ENCODE data around the gene SLC25A30.
"Not testable (repeated sequence)": the region's sequence is repeated elsewhere in the genome, so short reads cannot be mapped to it uniquely, and the experiment has no call there.

The SLC25A30 gene

DNA sequence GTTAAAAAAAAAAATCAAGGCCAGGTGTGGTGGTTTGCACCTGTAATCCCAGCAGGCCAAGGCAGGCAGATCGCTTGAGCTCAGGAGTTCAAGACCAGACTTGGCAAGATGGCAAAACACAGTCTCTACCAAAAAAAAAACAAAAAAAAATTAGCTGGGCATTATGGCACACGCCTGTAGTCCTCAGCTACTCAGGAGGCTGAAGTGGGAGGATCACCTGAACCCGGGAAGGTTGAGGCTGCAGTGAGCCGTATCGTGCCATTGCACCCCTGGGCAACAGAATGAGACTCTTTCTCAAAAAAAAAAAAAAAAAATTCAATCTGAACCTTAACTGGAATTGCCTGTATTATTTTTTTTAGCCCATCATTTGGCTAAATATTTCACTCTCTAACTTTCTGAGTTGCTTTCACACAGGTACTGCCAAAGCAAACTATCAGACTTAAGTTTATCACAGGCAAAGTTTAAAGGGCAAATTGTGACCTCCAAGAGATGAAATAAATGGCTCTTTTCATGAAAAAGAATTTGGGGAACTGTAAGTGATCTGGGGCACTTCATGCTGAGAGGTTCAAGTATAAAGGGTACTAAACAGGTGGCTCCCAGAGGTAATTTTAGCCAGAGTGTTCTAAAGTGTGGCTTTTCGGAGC lies 14.7 kb upstream of the SLC25A30 start:
- DNase-seq (ENCODE audit: low spot score), result no peak

DNA sequence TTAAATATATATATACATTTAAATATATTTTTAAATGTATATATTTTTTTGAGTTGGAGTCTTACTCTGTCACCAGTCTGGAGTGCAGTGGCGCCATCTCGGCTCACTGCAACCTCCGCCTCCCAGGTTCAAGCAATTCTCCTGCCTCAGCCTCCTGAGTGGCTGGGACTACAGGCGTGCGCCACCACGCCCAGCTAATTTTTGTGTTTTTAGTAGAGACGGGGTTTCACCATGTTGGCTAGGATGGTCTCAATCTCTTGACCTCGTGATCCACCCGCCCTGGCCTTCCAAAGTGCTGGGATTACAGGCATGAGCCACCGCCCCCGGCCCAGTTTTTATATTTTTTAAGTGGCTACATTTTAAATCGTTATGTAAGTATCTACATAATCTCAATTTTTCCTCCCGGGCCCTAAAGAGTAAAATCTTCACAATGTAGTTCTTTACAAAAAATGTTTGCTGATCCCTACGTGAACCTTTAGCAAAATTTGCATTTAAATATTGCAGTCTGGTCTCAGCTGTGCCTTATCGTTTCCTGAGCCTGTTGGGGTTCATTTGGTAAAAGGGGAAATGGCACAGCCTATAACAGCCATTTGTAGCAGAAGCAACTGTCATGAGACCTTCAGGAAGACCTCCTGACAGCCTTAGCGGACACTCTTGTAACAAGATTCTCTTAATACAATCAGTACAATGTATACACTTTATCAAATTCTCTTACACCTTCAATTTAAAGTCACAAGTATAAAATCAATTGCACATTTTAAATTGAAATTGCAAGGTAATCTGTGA lies 8.1 kb upstream of the SLC25A30 start:
- not testable (repeated sequence) for DNase-seq (ENCODE audit: low spot score)

GRCh38 chr13:45422731-45423292 lies 4.6 kb upstream of the SLC25A30 start:
- DNase-seq (ENCODE audit: low spot score), result no peak

- DNase-seq (ENCODE audit: low spot score), result no peak
Observed at GRCh38 chr13:45419945-45420344, 1.8 kb upstream of the SLC25A30 start.

DNA sequence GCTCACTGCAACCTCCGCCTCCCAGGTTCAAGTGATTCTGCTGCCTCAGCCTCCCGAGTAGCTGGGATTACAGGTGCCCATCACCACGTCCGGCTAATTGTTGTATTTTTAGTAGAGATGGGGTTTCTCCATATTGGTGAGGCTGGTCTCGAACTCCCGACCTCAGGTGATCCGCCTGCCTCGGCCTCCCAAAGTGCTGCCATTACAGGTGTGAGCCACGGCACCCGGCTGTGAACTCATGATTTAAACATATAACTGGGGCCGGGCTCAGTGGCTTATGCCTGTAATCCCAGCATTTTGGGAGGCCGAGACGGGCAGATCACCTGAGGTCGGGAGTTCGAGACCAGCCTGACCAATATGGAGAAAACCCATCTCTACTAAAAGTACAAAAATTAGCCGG lies 1.2 kb upstream of the SLC25A30 start:
- DNase-seq (ENCODE audit: low spot score), result not testable (repeated sequence)

GRCh38 chr13:45416516-45417128 lies 1.6 kb downstream of the SLC25A30 start:
- DNase-seq (ENCODE audit: low spot score), result peak; percentile 25

DNA sequence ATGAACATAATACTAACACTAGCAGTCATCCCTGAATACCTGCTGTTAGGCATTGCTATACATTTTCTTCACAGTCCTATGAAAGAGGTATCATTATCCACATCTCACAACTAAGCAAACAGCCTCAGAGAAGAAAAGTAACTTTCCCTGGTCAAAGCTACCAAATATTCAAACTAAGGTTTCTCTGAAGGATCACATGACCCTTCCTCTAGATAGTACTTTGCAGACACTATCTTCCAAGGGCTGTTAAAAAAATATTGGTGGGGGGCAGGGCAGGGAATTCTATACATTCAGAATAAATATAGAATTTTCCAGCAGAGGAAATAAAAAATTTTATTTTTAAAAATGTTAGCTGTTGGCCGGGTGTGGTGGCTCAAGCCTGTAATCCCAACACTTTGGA lies 3.1 kb downstream of the SLC25A30 start:
- no peak for DNase-seq (ENCODE audit: low spot score)

DNA sequence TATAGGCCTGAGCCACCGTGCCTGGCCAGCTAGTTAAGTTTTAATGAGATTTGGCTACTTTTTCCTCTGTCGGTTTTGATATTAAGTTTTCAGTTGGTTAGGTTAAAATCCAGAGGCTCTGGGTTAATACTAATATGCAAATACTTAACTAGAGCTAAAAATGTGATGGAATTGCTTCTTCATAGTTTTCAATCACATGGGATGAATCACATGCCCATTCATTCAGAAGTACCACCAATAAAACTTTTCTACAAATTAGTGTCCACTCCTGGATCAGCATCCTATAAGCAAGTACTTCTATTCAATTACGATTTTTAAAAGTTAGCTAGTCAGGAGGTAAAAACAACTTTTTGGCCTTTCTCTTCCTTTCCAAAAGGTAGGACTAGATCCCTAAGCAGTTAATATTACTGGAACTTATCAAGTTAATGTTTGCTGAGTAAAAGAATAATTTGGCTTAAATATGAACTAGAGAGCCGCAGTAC lies 4.3 kb downstream of the SLC25A30 start:
- peak; percentile 92 for DNase-seq (ENCODE audit: low spot score)

DNA sequence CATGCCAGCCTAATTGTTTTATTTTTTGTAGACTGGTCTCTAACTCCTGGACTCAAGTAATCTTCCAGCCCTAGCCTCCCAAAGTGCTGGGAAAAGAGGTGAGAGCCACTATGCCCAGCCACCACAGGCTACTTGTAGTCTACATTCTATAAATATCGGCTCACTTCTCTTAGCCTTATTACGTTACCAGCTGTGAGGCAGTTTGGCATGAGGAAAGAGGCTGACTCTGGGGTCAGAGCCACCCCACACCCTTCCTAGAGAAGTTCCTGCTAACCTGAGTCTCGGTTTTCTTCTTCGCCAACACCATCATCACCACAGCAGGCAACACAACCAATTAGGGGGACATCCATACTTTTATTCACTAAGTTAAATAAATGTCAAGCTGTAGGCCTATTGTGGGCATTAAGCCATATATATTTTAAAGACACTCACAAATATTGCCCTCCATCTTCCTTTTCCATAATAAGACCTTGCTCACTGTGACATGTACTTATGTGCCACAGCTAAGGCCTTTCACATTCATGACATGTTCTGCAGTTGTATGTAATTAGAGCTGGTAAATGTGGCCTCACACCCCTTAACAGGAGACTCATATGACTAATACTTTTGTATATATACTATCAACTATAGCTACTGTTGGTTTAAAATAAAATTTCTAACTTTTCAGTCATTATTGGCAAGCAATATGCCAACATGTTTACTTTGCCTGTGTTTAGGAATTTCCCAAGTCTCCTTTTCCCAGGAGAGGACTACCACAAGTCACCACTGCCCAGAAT lies 5.7 kb downstream of the SLC25A30 start:
- peak; percentile 37 for DNase-seq (ENCODE audit: low spot score)

DNA sequence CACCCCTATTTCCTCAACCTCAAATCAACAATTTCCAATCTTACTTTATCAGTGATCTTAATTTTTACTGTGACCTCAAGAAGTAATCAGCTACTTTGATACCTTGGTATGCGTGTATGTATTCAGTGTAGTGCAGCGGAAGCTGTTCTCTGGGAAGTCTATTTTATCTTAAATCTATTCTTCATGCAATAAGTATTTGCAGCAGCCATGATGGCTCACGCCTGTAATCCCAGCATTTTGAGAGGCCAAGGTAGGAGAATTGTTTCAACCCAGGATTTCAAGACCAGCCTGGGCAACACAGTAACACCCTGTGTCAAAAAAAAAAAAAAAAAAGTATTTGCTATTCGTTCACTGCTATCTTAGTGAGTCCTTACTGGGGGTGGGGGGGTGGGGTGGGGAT lies 6.5 kb downstream of the SLC25A30 start:
- no peak for DNase-seq (ENCODE audit: low spot score)

DNA sequence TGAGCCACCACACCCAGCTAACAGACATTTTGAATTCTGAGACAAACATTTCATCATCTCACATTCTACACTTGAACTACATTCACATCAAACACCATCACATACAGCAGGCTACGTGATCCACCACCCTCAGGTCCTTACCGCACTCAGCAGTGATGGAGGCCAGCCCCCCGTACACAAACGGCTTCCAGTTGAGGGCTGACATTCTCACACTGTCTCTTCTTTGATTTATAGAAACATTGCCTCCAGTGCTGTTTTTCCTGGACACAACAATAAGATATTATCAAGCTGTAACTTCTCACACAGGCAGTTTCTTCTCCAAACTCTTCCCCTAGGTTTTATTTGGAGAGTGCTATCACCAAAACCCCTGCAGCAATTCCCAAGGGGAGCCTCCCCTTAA lies 7.0 kb downstream of the SLC25A30 start:
- no peak for DNase-seq (ENCODE audit: low spot score)

- no peak for DNase-seq (ENCODE audit: low spot score)
Observed at GRCh38 chr13:45410466-45410865, 7.7 kb downstream of the SLC25A30 start.

- DNase-seq (ENCODE audit: low spot score), result peak; percentile 20
Observed at GRCh38 chr13:45410001-45410400, 8.2 kb downstream of the SLC25A30 start.

DNA sequence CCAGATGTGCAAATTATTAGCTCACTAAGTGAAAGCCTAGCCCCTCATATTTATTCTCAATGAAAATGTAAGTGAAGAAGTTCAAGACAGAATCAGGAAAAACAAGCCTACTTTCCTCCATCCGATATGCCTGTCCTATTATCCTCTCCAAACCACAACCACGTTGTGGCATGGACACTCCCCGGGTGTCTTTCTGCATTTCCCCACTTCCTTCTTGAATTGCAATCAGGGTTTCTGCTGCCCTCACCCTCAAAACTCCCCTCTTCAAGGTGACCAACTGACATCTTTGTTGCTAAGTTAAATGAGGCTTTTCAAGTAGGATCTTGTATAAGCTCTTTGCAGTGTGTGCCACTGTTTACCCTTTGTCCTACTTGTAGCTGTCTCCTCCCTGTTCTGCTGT lies 11.8 kb downstream of the SLC25A30 start:
- no peak for DNase-seq (ENCODE audit: low spot score)

- no peak for DNase-seq (ENCODE audit: low spot score)
Observed at GRCh38 chr13:45403081-45403480, 15.1 kb downstream of the SLC25A30 start.

GRCh38 chr13:45402641-45403040 lies 15.5 kb downstream of the SLC25A30 start:
- peak; percentile 64 for DNase-seq (ENCODE audit: low spot score)

DNA sequence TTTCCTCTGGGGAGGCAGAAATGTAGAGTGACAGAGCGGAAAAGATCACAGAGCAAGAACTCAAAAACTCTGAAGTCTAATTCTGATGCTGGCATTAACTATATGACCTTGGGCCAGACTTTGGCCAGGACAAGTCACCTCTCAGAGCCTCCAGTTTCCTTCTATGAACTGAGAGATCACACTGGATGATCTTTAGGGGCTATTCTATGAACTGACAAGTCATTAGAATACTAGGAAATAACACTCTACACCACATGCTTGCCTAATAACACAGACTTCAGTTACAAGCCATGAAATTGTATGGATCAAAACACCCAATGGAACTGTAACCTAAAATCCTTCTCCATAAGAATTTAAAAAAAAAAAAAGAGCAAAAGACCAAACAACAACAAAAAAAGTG lies 16.9 kb downstream of the SLC25A30 start:
- DNase-seq (ENCODE audit: low spot score), result no peak

- no peak for DNase-seq (ENCODE audit: low spot score)
Observed at GRCh38 chr13:45398877-45399276, 19.3 kb downstream of the SLC25A30 start.

- DNase-seq (ENCODE audit: low spot score), result no peak
Observed at GRCh38 chr13:45396533-45397095, 21.6 kb downstream of the SLC25A30 start.

GRCh38 chr13:45393941-45394570 lies 24.1 kb downstream of the SLC25A30 start:
- peak; percentile 67 for DNase-seq (ENCODE audit: low spot score)

DNA sequence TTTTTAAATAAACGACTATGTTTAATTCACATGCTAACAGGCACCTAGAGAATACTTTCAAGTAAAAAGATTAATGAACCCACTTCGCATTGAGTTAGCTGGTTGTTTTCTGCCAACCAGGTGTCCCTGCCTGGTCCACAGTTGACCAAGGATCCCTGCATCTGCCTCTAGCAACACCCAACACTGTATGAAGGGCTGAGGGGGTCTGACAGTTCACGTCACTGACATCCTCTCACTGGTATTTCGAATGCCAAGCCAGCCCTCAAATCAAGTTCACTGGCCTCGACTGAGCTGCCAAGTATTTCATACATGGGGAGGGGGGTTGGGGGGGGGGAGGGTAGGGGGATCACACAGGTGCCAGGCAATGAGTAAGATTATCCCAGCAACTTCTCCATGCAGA lies 25.4 kb downstream of the SLC25A30 start:
- no peak for DNase-seq (ENCODE audit: low spot score)

All from kidney tubule cell (primary cell).